Stomach (tissue), 9 donors: ENCODE measurements around the gene MILR1. TPM values are rescaled to one million over a fixed set of nuclear protein-coding genes. Genes with fewer than 3 reads are reported as not detected.

Source experiments
- DNase-seq, 2 donors: peaks; one replicate each; pipeline versions ENCODE4 v3.0.0 to v3.0.0-alpha.2; 2013 to 2019
- H3K27ac ChIP-seq, 5 donors: fragments of 200-600 bp in 4 of 5; sonication (generic) in 4 of 5; one replicate each; pipeline ENCODE4 v1.5.1; 2013 to 2019; ENCODE audit warnings: mild to moderate bottlenecking in 1 of 5, moderate library complexity in 1 of 5
- H3K27me3 ChIP-seq, 3 donors: fragments of 200-600 bp; sonication (generic); one replicate each; pipeline ENCODE4 v1.5.1; 2017 to 2019; ENCODE audit warnings: mixed run types in 1 of 3
- H3K36me3 ChIP-seq, 4 donors: fragments of 200-600 bp; sonication (generic); 1 replicate in 3 of 4; 2 replicates in 1 of 4; pipeline ENCODE4 v1.5.1; 2016 to 2019
- H3K4me1 ChIP-seq, 4 donors: fragments of 200-600 bp; sonication (generic); one replicate each; pipeline ENCODE4 v1.5.1; 2016 to 2019
- H3K4me3 ChIP-seq, 4 donors: fragments of 200-600 bp; sonication (generic) in 3 of 4; one replicate each; pipeline ENCODE4 v1.5.1; 2016 to 2019; ENCODE audit warnings: mild to moderate bottlenecking in 1 of 4
- H3K9me3 ChIP-seq, 4 donors: fragments of 200-600 bp; sonication (generic); one replicate each; pipeline ENCODE4 v1.5.1; 2016 to 2019
- EP300 ChIP-seq: sonication (generic); formaldehyde crosslinking; IDR thresholded peaks from one replicate; pipeline ENCODE4 v1.6.1; 2017; ENCODE audit warnings: antibody characterized with exemption
- POLR2A ChIP-seq, 4 donors: fragments of 450-650 bp; IDR thresholded peaks; one replicate each; pipeline ENCODE4 v1.6.1; 2016; ENCODE audit warnings: antibody characterized with exemption in 4 of 4, control low read depth in 2 of 4, mild to moderate bottlenecking in 1 of 4, moderate library complexity in 1 of 4
- POLR2AphosphoS5 ChIP-seq, 3 donors: sonication (generic); formaldehyde crosslinking; IDR thresholded peaks; one replicate each; pipeline ENCODE4 v1.6.1; 2016; ENCODE audit warnings: antibody characterized with exemption in 3 of 3
- WGBS, 5 donors: extraction: QIAGEN DNeasy Blood & Tissue Kit in 3 of 5; methylation state at CpG; one replicate each; pipeline versions ENCODE4 v1.1.5 to v1.1.7; 2013 to 2018; 5-methylcytosine and 5-hydroxymethylcytosine counted together
- intact Hi-C: fragments of 100-400 bp; cut with DNase I; formaldehyde crosslinking; loops from one replicate; pipeline ENCODE4 v1.15.1; 2023; ENCODE audit warnings: low total_unique reads
- polyA plus RNA-seq, 3 donors: library from polyadenylated mRNA; stranded (reverse); fragments of 200-250 nt; gene quantifications; one replicate each; pipeline ENCODE4 v1.2.3, GENCODE V29; 2013
- total RNA-seq, 5 donors: library from RNA; depleted of rRNA; stranded (reverse); fragments of >200 nt; gene quantifications; one replicate each; pipeline versions ENCODE4 v1.1.0 to v1.2.3, GENCODE V29; 2014 to 2016
- TF ChIP-seq, protein P1 (sequence below), 7 experiments: fragments of 450-650 bp in 4 of 7; fragments of 200-600 bp in 3 of 7; sonication (generic) in 3 of 7; IDR thresholded peaks; one replicate each; pipeline ENCODE4 v1.5.1; 2016 to 2019; ENCODE audit warnings: antibody characterized with exemption in 7 of 7, control low read depth in 2 of 7, mild to moderate bottlenecking in 1 of 7
- donor health status: healthy with polysubstance abuse.
- donor health status: Bipolar disorder and iron deficiency.
- donor health status: healthy.

The MILR1 gene
- total and polyA plus RNA-seq, 8 donors: 1.4 to 4.2 (median 2.7) TPM; not detected in 3

DNA sequence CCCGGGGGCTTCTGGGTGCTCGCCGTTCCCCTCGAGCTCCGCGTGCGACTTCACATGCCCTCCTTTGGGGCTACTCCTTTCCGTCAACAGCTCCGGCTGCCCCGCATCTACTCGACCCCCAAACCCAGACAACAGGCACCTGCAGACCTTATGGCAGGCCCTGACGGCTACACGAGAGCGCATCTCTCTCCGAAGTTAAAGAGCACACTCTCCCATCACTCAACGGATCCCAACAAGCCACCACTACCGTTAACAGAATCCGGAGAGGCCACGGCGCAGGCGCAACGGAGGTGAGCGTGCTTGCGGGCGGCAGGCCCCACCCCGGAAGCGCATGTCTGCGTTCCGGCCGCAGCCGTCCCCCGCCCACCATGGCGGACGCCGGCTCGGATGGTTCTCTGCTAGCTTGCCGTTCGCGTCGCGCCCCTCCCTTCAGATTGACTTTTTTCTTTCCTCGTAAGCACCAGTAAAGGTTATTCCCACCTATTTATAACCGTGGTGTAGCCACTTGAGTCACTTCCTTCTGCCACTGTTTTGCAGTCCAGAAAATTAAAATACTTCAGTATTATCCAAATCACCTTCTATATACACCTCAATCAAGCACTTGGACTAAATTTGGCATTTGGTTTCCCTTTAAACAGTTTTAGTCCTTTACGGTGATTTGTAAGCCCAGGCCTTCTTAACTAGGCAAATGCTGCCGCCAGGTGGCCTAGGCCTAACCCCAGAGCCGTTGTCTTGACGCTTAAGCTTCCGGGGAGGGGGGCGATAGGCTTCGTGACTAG, 48.1 kb downstream of the MILR1 start, which contains the start of gene POLG2:
TSS of gene POLG2 (minus strand) at position 269 of the 779 bp plus-strand sequence. CDS start at position 183, 86 bp downstream.
- TF ChIP-seq, protein P1, sequence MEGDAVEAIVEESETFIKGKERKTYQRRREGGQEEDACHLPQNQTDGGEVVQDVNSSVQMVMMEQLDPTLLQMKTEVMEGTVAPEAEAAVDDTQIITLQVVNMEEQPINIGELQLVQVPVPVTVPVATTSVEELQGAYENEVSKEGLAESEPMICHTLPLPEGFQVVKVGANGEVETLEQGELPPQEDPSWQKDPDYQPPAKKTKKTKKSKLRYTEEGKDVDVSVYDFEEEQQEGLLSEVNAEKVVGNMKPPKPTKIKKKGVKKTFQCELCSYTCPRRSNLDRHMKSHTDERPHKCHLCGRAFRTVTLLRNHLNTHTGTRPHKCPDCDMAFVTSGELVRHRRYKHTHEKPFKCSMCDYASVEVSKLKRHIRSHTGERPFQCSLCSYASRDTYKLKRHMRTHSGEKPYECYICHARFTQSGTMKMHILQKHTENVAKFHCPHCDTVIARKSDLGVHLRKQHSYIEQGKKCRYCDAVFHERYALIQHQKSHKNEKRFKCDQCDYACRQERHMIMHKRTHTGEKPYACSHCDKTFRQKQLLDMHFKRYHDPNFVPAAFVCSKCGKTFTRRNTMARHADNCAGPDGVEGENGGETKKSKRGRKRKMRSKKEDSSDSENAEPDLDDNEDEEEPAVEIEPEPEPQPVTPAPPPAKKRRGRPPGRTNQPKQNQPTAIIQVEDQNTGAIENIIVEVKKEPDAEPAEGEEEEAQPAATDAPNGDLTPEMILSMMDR (IDR thresholded peaks at IDR 0.05): peak in 5 of 7 experiments; percentile 15 to 49 (median 28)
- TF ChIP-seq POLR2A (IDR thresholded peaks at IDR 0.05) (peak in 1 of 4 donors; percentile 6), EP300 (no peak), POLR2AphosphoS5 (IDR thresholded peaks at IDR 0.05) (peak; percentile 77 to 98 (median 87))
- H3K27me3 ChIP-seq: no peaks in the 10 kb centered on the region
- DNase-seq: peak; percentile 95 to 98
- intact Hi-C loops: no loop called here
- peaks cover 40 to 80% (median 59%) of the 10 kb centered on the region in 4 donors for H3K4me1 ChIP-seq
- H3K4me3 ChIP-seq: peak within 1 kb of the TSS; percentile 74 to 90 (median 79)
- peaks cover 42 to 58% (median 56%) of the 10 kb centered on the region in 4 donors for H3K36me3 ChIP-seq
- peak within 1 kb of the TSS; percentile 36 to 89 (median 86) for H3K27ac ChIP-seq
- H3K9me3 ChIP-seq: no peaks in the 10 kb centered on the region
- WGBS, 5 donors: 0 to 1% (median 0%) methylated on average over 42 to 50 of the region's 50 CpGs

DNA sequence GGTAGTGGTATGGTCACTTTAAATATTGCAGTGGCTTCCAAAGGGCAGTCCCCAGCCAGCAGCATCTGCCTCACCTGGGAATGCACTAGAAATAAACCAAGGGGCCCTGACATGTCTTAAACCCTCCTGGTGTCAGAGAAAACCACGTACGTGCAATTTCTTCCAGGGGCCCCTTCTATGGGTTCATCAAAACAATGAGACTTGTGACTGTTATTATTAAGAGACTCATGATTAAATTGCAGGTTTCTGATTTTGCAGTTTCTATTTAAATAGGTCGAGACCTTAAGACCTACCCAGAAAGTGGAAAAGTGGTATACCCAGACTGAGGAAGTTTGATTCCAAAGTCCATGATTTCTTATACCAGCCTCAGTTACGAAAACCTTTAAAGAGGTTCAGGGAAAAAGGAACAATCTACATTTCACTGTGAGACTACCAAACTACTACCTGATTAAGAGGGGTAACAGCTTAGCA, 48.7 kb downstream of the MILR1 start:
- DNase-seq: no peak
- WGBS, 5 donors: 18 to 26% (median 25%) methylated on average over 4 of the region's 4 CpGs
- Histone ChIP-seq H3K4me1 (peaks cover 47 to 86% (median 66%) of the 10 kb centered on the region in 4 donors), H3K36me3 (peaks cover 48 to 60% (median 59%) of the 10 kb centered on the region in 4 donors), H3K4me3 (peak overlapping the region; percentile 74 to 90 (median 79)), H3K27ac (peak overlapping the region; percentile 36 to 89 (median 86)), H3K27me3 (no peaks in the 10 kb centered on the region), H3K9me3 (no peaks in the 10 kb centered on the region)
- intact Hi-C loops: no loop called here
- TF ChIP-seq, protein P1 (IDR thresholded peaks at IDR 0.05): no peak
- TF ChIP-seq EP300 (no peak), POLR2A (IDR thresholded peaks at IDR 0.05) (no peak), POLR2AphosphoS5 (IDR thresholded peaks at IDR 0.05) (no peak)

DNA sequence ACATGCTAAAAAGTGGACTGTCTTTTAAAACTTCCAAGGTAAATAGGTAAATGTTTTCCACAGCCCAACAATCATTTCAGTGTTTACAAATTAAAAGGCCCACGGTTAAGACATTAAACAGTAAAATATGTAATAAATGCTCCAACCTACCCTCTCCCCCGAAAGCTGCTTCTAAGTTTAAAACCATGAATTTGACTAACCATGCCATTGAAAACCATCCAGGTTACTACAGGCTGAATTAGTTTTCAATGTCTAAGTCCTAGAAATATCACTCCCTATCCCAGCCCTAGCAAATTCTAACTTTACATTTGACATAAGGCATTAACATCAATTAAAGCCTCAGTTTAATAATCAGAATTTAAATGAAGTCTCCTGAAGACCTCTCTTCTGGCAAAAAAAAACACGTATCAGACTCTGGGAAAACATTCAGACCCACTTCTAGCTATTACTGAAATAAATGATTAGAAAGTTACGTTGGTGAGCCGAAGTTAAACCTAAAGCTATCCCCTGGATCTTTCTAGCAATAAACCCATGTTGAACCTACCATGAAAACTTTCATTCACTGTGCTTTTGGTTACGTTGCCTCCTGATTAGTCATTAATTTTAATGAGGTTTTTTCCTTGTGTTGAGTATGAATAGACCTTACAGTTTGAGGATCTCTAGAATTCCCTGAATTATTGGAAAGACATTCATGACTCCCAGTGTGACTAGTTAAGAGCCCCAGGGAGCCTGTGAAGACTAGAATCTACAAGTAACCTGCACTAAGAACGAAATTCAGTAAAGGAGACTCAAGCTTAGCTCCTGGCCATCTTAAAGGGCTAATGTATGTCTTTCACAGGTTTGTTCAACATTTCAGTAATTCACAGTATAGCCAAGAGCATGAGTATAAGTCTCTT, 49.6 kb downstream of the MILR1 start:
- TF ChIP-seq POLR2AphosphoS5 (IDR thresholded peaks at IDR 0.05): no peak
- no peak for TF ChIP-seq EP300
- no peak for TF ChIP-seq POLR2A (IDR thresholded peaks at IDR 0.05)
- TF ChIP-seq, protein P1 (IDR thresholded peaks at IDR 0.05): no peak
- peak overlapping the region in 3 of 5 donors; percentile 86 to 89 (median 87) for H3K27ac ChIP-seq
- H3K4me3 ChIP-seq: peak overlapping the region in 1 of 4 donors; percentile 90
- intact Hi-C loops: no loop called here
- H3K4me1 ChIP-seq: peaks cover 56 to 95% (median 75%) of the 10 kb centered on the region in 4 donors
- no peaks in the 10 kb centered on the region for H3K9me3 ChIP-seq
- 54 to 64% (median 57%) methylated on average over 7 of the region's 7 CpGs for WGBS, 5 donors
- no peak for DNase-seq
- no peaks in the 10 kb centered on the region for H3K27me3 ChIP-seq
- H3K36me3 ChIP-seq: peaks cover 58 to 62% (median 59%) of the 10 kb centered on the region in 4 donors
